Measurements from ENCODE around the gene ARHGAP4.

Gene ARHGAP4

GRCh38 chrX:153927672-153927921, 1.5 kb upstream of the ARHGAP4 start:
- Histone ChIP-seq H3K9ac (ENCODE audit: low read length) (peak overlapping the region; percentile 82), H3K27ac (ENCODE audit: low read depth, low read length) (peak overlapping the region; percentile 87), H3K36me3 (ENCODE audit: control insufficient read depth, insufficient read depth, low read length) (peaks cover 6% of the 10 kb centered on the region), H3K4me3 (ENCODE audit: low read length) (peak overlapping the region; percentile 83), H3K27me3 (ENCODE audit: control insufficient read depth, insufficient read depth, low read length) (peaks cover 4% of the 10 kb centered on the region), H3K4me1 (ENCODE audit: control insufficient read depth, insufficient read depth, low read length) (peaks cover 12% of the 10 kb centered on the region)

- Histone ChIP-seq H3K36me3 (ENCODE audit: control insufficient read depth, insufficient read depth, low read length) (peaks cover 6% of the 10 kb centered on the region), H3K27me3 (ENCODE audit: control insufficient read depth, insufficient read depth, low read length) (peaks cover 4% of the 10 kb centered on the region), H3K4me1 (ENCODE audit: control insufficient read depth, insufficient read depth, low read length) (peaks cover 12% of the 10 kb centered on the region), H3K27ac (ENCODE audit: low read depth, low read length) (peak overlapping the region; percentile 87), H3K4me3 (ENCODE audit: low read length) (peak overlapping the region; percentile 83), H3K9ac (ENCODE audit: low read length) (peak overlapping the region; percentile 82)
Observed at GRCh38 chrX:153926858-153927671, 1.0 kb upstream of the ARHGAP4 start.

- Histone ChIP-seq H3K36me3 (ENCODE audit: control insufficient read depth, insufficient read depth, low read length) (peaks cover 6% of the 10 kb centered on the region), H3K27me3 (ENCODE audit: control insufficient read depth, insufficient read depth, low read length) (peaks cover 4% of the 10 kb centered on the region), H3K4me1 (ENCODE audit: control insufficient read depth, insufficient read depth, low read length) (peaks cover 12% of the 10 kb centered on the region), H3K4me3 (ENCODE audit: low read length) (peak overlapping the region; percentile 83), H3K27ac (ENCODE audit: low read depth, low read length) (peak overlapping the region; percentile 87), H3K9ac (ENCODE audit: low read length) (no peak overlapping the region)
Observed at GRCh38 chrX:153926552-153926857, 441 bp upstream of the ARHGAP4 start.

- H3K4me3 ChIP-seq (ENCODE audit: low read length), result peak overlapping the region; percentile 40
- H3K27ac ChIP-seq (ENCODE audit: low read depth, low read length), result no peak overlapping the region
- H3K27me3 ChIP-seq (ENCODE audit: control insufficient read depth, insufficient read depth, low read length), result peaks cover 7% of the 10 kb centered on the region
- H3K9ac ChIP-seq (ENCODE audit: low read length), result no peak overlapping the region
- H3K36me3 ChIP-seq (ENCODE audit: control insufficient read depth, insufficient read depth, low read length), result no peaks in the 10 kb centered on the region
- H3K4me1 ChIP-seq (ENCODE audit: control insufficient read depth, insufficient read depth, low read length), result peaks cover 16% of the 10 kb centered on the region
Observed at GRCh38 chrX:153925387-153925738, 701 bp downstream of the ARHGAP4 start.

GRCh38 chrX:153924149-153924861, 1.8 kb downstream of the ARHGAP4 start:
- H3K27ac ChIP-seq (ENCODE audit: low read depth, low read length), result no peak overlapping the region
- no peak overlapping the region for H3K9ac ChIP-seq (ENCODE audit: low read length)
- H3K4me1 ChIP-seq (ENCODE audit: control insufficient read depth, insufficient read depth, low read length), result peaks cover 16% of the 10 kb centered on the region
- no peaks in the 10 kb centered on the region for H3K36me3 ChIP-seq (ENCODE audit: control insufficient read depth, insufficient read depth, low read length)
- H3K4me3 ChIP-seq (ENCODE audit: low read length), result peak overlapping the region; percentile 25
- H3K27me3 ChIP-seq (ENCODE audit: control insufficient read depth, insufficient read depth, low read length), result peaks cover 7% of the 10 kb centered on the region

- Histone ChIP-seq H3K36me3 (ENCODE audit: control insufficient read depth, insufficient read depth, low read length) (no peaks in the 10 kb centered on the region), H3K9ac (ENCODE audit: low read length) (no peak overlapping the region), H3K4me3 (ENCODE audit: low read length) (no peak overlapping the region), H3K27me3 (ENCODE audit: control insufficient read depth, insufficient read depth, low read length) (peaks cover 14% of the 10 kb centered on the region), H3K27ac (ENCODE audit: low read depth, low read length) (no peak overlapping the region), H3K4me1 (ENCODE audit: control insufficient read depth, insufficient read depth, low read length) (peaks cover 16% of the 10 kb centered on the region)
Observed at GRCh38 chrX:153922932-153923857, 2.9 kb downstream of the ARHGAP4 start.

GRCh38 chrX:153921511-153922446, 4.3 kb downstream of the ARHGAP4 start:
- Histone ChIP-seq H3K4me1 (ENCODE audit: control insufficient read depth, insufficient read depth, low read length) (peaks cover 6% of the 10 kb centered on the region), H3K27me3 (ENCODE audit: control insufficient read depth, insufficient read depth, low read length) (peaks cover 14% of the 10 kb centered on the region), H3K4me3 (ENCODE audit: low read length) (no peak overlapping the region), H3K36me3 (ENCODE audit: control insufficient read depth, insufficient read depth, low read length) (no peaks in the 10 kb centered on the region), H3K9ac (ENCODE audit: low read length) (no peak overlapping the region), H3K27ac (ENCODE audit: low read depth, low read length) (no peak overlapping the region)

- Histone ChIP-seq H3K4me1 (ENCODE audit: control insufficient read depth, insufficient read depth, low read length) (peaks cover 4% of the 10 kb centered on the region), H3K27me3 (ENCODE audit: control insufficient read depth, insufficient read depth, low read length) (peaks cover 14% of the 10 kb centered on the region), H3K36me3 (ENCODE audit: control insufficient read depth, insufficient read depth, low read length) (no peaks in the 10 kb centered on the region), H3K9ac (ENCODE audit: low read length) (no peak overlapping the region), H3K27ac (ENCODE audit: low read depth, low read length) (peak overlapping the region; percentile 40), H3K4me3 (ENCODE audit: low read length) (no peak overlapping the region)
Observed at GRCh38 chrX:153921070-153921469, 5.0 kb downstream of the ARHGAP4 start.

GRCh38 chrX:153920546-153920945, 5.5 kb downstream of the ARHGAP4 start:
- Histone ChIP-seq H3K27ac (ENCODE audit: low read depth, low read length) (no peak overlapping the region), H3K9ac (ENCODE audit: low read length) (no peak overlapping the region), H3K4me3 (ENCODE audit: low read length) (no peak overlapping the region), H3K36me3 (ENCODE audit: control insufficient read depth, insufficient read depth, low read length) (no peaks in the 10 kb centered on the region), H3K27me3 (ENCODE audit: control insufficient read depth, insufficient read depth, low read length) (peaks cover 14% of the 10 kb centered on the region), H3K4me1 (ENCODE audit: control insufficient read depth, insufficient read depth, low read length) (peaks cover 4% of the 10 kb centered on the region)

GRCh38 chrX:153919281-153919680, 6.8 kb downstream of the ARHGAP4 start:
- H3K4me3 ChIP-seq (ENCODE audit: low read length), result no peak overlapping the region
- H3K27ac ChIP-seq (ENCODE audit: low read depth, low read length), result no peak overlapping the region
- H3K36me3 ChIP-seq (ENCODE audit: control insufficient read depth, insufficient read depth, low read length), result no peaks in the 10 kb centered on the region
- H3K9ac ChIP-seq (ENCODE audit: low read length), result no peak overlapping the region
- peaks cover 4% of the 10 kb centered on the region for H3K4me1 ChIP-seq (ENCODE audit: control insufficient read depth, insufficient read depth, low read length)
- peaks cover 14% of the 10 kb centered on the region for H3K27me3 ChIP-seq (ENCODE audit: control insufficient read depth, insufficient read depth, low read length)

- no peak overlapping the region for H3K4me3 ChIP-seq (ENCODE audit: low read length)
- H3K27me3 ChIP-seq (ENCODE audit: control insufficient read depth, insufficient read depth, low read length), result peaks cover 13% of the 10 kb centered on the region
- H3K27ac ChIP-seq (ENCODE audit: low read depth, low read length), result no peak overlapping the region
- H3K9ac ChIP-seq (ENCODE audit: low read length), result no peak overlapping the region
- no peaks in the 10 kb centered on the region for H3K36me3 ChIP-seq (ENCODE audit: control insufficient read depth, insufficient read depth, low read length)
- H3K4me1 ChIP-seq (ENCODE audit: control insufficient read depth, insufficient read depth, low read length), result peaks cover 4% of the 10 kb centered on the region
Observed at GRCh38 chrX:153917869-153918268, 8.2 kb downstream of the ARHGAP4 start.

All from rectal smooth muscle tissue (tissue), 1 donor.